OCI-LY7 (cell line): ENCODE data around the gene SPSB2.

Source experiments
- CTCF ChIP-seq: fragments of 200-600 bp; sonication (generic); conservative IDR thresholded peaks from 2 replicates; pipeline ENCODE4 v1.5.1; 2014; ENCODE audit warnings: mild to moderate bottlenecking, antibody characterized with exemption, low read length, moderate library complexity, mixed read lengths
- EZH2phosphoT487 ChIP-seq: fragments of 200-600 bp; sonication (generic); IDR thresholded peaks from 2 replicates; pipeline ENCODE4 v1.6.1; 2018; ENCODE audit warnings: low read depth, borderline replicate concordance, mild to moderate bottlenecking, mixed run types, antibody characterized with exemption, low read length, moderate library complexity, mixed read lengths

- TF ChIP-seq CTCF (no peak), EZH2phosphoT487 (no peak)
Observed at GRCh38 chr12:6838854-6839253, 34.2 kb downstream of the SPSB2 start.
